GM15510 (cell line): ENCODE data around the gene HORMAD2.

Source experiments
- POLR2A ChIP-seq: IDR thresholded peaks from 3 replicates; pipeline ENCODE4 v1.6.1; 2011; ENCODE audit warnings: borderline replicate concordance; ENCODE audit not compliant: insufficient read length; ENCODE audit errors: extremely low read depth

Gene HORMAD2

DNA sequence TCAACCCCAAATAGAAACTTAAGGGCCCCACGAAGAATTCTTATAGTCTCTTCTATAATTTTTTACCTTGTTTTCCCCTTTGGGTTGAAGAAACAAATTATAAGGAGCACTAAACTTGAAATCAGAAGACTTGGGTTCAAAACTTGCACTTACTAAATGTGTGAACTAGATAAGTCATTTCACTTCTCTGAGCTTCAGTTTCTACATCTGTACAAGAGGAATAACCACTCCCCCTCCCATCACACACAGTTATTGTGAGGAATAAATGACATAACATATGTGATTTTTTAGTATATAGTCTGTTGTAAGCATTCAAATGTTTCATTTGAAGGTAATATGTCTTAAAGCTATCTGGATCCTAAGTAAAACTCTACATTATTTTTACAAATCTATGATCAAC is 87.5 kb downstream of the HORMAD2 start:
- no peak for TF ChIP-seq POLR2A

DNA sequence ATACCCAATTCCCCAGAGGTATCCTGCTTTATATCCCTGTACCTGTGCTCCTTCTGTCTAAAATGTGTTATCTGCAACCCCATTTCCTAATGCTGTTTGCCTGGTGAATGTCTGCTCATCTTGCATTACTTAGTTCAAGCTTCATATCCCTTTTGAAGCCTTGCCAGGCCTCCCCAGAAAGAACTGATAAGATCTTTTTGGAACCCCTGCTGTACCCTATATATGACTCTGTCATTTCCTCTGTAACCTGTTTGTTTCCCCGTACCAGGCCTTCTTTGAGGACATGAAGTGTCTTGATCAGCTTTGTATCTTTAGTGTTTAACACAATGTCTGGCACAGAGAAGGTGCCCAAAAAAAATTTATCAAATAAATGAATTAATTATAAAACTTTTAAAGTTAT is 88.7 kb downstream of the HORMAD2 start:
- no peak for TF ChIP-seq POLR2A

- TF ChIP-seq POLR2A, result no peak
These were observed 89.9 kb downstream of the HORMAD2 start for GRCh38 chr22:30170129-30170528.

- no peak for TF ChIP-seq POLR2A
These were observed 90.7 kb downstream of the HORMAD2 start for GRCh38 chr22:30171008-30171407.

DNA sequence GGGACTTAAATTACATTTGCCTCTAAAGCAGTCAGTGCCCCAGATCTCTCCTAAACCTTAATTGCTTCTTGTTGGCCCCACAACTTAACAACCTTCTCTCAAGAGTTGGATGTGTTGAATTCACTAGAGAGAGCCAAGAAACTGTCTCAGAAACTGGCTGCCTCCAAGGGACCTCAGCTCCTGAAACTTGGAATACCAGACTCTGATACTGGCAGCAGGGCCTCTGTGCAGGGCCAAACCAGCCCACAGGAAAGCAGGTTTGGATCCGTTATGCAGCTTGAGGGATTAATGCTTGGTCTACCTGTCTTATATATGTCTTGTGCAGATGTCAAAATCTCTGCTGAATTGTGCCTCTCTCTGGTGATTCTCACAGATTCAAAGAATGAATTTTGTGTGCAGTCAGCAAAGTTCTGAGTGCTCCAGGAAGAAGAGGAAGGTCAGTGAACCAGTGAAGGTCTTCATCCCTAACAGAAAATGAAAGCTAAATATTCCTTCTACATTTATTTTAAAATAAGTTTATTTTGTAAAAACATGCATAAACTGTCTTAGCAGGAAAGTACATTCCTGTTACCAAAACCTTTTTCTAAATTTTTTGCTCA is 95.5 kb downstream of the HORMAD2 start:
- no peak for TF ChIP-seq POLR2A

DNA sequence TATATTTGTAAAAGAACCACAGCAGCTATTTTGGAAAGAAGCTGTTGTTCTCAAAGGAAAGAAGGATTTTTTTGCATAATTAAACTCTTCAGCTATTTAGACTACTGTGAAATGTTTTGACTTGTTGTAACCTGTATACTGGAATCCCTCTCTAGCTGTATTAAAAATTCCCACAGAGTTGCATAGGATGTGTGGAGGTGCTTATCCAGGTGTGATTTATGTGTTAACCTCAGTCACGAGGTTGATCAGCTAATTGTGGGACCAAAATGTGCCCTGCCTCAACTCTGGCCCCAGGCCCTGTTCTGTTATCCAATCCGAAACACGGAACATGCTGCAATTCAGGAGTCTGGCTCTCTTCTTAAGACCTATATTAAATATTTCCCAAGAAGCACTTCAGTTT is 96.2 kb downstream of the HORMAD2 start:
- TF ChIP-seq POLR2A, result no peak

- TF ChIP-seq POLR2A, result no peak
These were observed 98.2 kb downstream of the HORMAD2 start for GRCh38 chr22:30178181-30179126.

DNA sequence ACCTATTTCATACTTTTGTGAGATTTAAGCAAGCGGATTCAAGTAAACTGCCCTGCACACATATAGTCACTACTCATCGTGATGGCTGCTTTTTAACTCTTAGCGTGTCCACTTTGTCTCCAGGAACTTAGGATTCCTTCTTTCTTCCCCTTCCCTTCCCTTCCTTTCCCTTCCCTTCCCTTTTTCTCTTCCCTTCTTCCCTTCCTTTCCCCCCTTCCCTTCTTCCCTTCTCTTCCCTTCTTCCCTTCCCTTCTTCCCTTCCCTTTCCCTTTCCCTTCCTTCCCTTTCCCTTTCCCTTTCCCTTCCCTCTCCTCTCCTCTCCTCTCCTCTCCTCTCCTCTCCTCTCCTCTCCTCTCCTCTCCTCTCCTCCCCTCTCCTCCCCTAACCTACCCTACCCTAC is 100.4 kb downstream of the HORMAD2 start:
- TF ChIP-seq POLR2A, result no peak

- no peak for TF ChIP-seq POLR2A
These were observed 101.4 kb downstream of the HORMAD2 start for GRCh38 chr22:30181459-30182349.

- no peak for TF ChIP-seq POLR2A
These were observed 102.1 kb downstream of the HORMAD2 start for GRCh38 chr22:30182350-30182745.

GRCh38 chr22:30182815-30183214 is 102.6 kb downstream of the HORMAD2 start:
- no peak for TF ChIP-seq POLR2A

- TF ChIP-seq POLR2A, result no peak
These were observed 103.0 kb downstream of the HORMAD2 start for GRCh38 chr22:30183271-30183670.

DNA sequence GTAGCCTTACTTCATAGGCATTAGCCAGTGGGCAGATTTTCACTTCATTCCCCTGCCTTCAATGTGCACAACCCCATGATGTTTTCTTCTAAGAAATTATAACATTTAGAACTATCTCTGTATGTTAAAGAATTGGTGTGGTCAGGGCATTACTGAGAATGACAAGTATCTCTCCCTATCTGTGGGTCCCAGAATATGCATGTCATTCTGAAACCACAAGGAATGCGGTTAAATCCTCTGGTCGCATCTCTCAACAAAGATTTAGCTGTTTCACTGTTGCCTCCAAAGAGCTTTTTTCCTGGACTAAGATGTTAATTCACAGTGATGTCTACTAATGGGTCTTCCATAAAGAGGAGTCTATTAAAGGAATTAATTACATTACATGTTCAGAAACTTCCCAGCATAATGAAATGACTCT is 103.6 kb downstream of the HORMAD2 start:
- TF ChIP-seq POLR2A, result no peak

DNA sequence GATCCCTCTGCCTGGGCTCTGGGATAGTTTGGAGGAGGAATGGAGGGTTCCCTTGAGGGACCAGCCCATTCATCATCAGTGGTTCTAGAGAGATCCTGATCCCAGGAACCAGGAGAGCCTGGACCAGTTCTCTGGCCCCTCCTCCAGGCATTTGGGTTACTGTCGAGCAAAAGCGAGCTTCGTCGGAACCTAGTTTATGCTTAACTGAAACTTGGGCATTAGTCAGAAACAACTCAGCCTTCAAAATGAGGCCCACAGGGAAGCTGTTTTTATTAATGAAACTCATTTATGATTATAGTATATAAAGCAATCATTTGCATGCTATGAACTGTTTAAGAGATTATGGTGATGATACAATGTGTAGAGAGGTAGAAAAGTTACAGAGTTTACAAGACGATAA is 104.9 kb downstream of the HORMAD2 start:
- no peak for TF ChIP-seq POLR2A

- no peak for TF ChIP-seq POLR2A
These were observed 105.3 kb downstream of the HORMAD2 start for GRCh38 chr22:30185549-30185948.
